ENCODE measurements around the gene AMZ2.
"Not testable (repeated sequence)": the region's sequence is repeated elsewhere in the genome, so short reads cannot be mapped to it uniquely, and the experiment has no call there.

- TF ChIP-seq CTCF, POLR2A, POLR2AphosphoS5 (IDR thresholded peaks at IDR 0.05): not testable (repeated sequence)
Measured at GRCh38 chr17:68201418-68201771, 46.4 kb upstream of the AMZ2 start.

All from transverse colon (tissue), 4 donors.